GM18517 (cell line): ENCODE results near the gene FH.

Experiments used
- ATAC-seq: cut with Tn5 transposase; IDR thresholded peaks from one replicate; pipeline ENCODE4 v1.9.1; 2021; ENCODE audit warnings: mild to moderate bottlenecking, moderate library complexity; ENCODE audit not compliant: unreplicated experiment

FH gene

GRCh38 chr1:241460098-241460873 lies 59.3 kb downstream of the FH start:
- no peak for ATAC-seq

- no peak for ATAC-seq
Observed at GRCh38 chr1:241459186-241459802, 60.3 kb downstream of the FH start.

- ATAC-seq, result no peak
Observed at GRCh38 chr1:241457421-241457820, 62.1 kb downstream of the FH start.

- ATAC-seq, result no peak
Observed at GRCh38 chr1:241456743-241457142, 62.8 kb downstream of the FH start.

GRCh38 chr1:241453732-241454131 lies 65.8 kb downstream of the FH start:
- ATAC-seq, result no peak

- no peak for ATAC-seq
Observed at GRCh38 chr1:241451956-241452355, 67.6 kb downstream of the FH start.
